Activated CD8-positive, alpha-beta memory T cell treated with anti-CD3 and anti-CD28 coated beads for 48 hours (primary cell): ENCODE results near the gene CHRD.

ENCODE experiments used
- DNase-seq, 3 experiments: peaks; one replicate each; pipeline ENCODE4 v3.0.0-alpha.2; 2020; ENCODE audit warnings: low read depth in 2 of 3, low spot score in 2 of 3

The CHRD gene

DNA sequence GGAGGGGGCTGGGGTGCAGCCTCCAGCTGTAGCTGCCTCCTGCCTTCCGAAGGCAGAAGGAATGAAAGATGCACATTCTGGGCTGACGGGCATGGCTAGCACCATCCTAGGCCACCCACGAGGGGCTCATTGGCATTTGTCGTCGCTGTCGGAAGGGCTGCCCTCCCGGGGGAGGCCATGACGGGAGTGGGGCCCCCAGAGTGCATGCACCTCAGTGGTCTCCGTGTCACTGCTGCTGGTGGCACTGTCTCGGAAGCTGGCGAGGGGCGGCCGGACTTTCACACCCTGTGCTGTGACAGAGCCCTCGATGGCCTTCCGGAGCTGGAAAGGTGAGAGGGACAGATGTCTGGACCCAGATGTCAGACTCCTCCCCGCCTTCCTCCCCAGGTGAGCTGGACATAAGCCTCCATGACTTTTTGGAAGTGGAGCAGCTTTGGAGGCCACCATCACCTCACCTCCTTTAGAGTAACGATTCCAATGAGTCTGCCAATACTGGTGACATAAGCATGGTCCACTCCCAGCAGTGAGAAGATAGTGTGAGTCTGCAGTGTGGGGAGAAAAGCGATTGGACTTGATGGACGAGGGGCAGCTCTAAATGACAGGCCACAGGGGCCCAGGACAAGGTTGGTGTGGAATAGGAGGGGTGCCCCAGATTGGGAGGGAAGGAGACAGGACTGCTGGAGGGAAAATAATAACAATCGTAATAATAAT is 33.2 kb upstream of the CHRD start:
- DNase-seq, result no peak

DNA sequence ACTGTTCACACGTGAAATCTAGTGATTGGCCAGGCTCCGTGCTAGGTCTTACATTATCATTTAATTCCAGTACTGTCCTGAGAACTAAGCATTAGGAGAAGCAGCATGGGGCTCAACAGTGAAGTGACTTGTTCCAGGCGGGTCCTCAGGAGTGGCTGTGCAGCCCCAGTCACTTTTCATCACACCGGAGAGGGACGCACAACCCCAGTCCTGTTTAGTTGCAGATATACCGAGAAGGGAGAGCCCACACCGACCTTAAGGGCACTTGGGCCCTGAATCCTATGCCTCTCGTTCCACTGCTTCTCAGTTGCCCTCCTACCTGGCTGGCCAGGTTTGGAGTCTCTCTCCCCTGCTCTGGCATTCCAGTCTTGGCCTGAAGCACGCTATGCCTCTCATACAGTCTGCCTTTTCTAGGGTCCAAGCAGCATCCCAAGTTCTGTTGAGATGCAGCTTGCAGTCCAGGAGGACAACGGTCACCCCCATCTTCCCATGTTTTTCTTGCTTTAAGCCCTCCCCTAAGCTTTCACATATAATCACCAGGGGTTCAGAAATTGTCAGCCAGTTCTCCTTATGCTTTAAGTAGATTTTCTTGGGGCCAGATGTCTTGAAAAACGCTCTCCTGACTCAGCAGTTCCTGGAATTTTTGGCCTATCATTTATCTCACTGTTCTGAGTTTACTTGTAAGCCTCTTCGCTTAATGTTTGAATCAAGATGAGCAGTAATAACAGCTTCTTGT is 32.4 kb upstream of the CHRD start:
- no peak for DNase-seq

DNA sequence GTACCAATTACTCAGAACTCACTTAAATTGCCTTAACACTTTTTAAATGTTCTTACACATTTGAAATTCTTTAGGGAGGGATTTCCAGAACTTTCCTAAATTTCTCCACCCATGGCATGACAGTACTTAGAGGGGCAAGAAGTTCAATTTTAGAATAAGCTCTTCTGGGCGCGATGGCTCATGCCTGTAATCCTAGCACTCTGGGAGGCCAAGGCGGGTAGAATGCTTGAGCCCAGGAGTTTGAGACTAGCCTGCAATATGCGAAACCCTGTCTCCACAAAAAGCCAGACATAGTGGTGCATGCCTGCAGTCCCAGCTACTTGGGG is 31.8 kb upstream of the CHRD start:
- DNase-seq, result no peak

DNA sequence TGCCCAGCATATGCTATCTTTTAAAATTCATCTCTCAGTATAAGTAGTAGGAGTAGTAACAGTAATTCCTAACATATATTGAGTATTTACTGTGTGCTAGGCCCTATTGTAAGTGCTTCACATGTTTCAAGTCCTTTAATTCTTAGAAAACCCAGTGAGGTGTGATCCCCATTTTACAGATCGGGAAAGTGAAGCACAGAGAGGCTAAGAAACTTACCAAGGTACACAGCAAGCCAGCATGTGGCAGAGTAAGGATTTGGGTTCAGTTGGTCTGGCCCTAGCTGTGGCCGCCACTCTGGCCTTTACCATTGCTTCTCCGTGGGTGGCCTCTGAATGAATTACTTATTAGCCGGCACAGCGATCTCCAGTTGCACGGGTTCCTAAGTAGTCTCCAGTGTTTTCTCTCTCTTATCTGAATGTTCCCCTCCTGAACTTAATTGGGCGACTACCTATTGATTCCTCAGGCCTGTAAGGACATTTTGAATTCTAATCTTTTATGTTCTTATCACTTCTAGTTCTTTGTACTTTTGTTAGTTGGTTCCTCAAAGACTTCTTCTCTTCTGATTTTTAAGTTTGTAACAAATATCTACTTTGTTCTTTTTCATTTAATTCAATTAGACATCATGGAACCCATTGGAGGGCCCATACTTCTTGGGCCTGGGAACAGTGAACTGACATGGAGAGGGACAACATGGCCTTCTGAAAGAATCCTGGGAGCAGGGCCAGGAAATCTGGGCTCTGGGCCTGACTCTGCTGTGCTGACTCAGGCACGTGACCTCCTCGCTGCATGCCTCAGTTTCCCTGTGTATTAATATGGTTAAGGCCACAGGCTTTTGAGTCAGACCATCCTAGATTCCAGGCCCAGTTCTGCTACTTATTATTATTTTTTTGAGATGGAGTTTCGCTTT is 30.0 kb upstream of the CHRD start:
- DNase-seq, result no peak

DNA sequence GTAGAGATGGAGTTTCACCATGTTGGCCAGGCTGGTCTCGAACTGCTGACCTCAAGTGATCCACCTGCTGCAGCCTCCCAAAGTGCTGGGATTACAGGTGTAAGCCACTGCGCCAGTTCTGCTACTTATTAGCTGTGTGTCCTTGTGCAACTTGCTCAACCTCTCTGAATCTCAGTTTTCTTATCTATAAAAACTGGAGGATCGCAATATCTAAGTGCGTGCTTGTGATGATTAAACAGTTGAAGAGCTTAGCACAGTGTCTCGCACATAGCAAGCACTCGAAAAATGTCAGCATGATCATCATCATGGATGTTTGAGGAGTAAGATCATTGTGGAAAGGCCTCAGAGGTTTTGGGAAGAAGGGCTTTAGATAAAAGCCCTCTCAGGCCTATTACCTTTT is 29.2 kb upstream of the CHRD start:
- DNase-seq, result no peak

DNA sequence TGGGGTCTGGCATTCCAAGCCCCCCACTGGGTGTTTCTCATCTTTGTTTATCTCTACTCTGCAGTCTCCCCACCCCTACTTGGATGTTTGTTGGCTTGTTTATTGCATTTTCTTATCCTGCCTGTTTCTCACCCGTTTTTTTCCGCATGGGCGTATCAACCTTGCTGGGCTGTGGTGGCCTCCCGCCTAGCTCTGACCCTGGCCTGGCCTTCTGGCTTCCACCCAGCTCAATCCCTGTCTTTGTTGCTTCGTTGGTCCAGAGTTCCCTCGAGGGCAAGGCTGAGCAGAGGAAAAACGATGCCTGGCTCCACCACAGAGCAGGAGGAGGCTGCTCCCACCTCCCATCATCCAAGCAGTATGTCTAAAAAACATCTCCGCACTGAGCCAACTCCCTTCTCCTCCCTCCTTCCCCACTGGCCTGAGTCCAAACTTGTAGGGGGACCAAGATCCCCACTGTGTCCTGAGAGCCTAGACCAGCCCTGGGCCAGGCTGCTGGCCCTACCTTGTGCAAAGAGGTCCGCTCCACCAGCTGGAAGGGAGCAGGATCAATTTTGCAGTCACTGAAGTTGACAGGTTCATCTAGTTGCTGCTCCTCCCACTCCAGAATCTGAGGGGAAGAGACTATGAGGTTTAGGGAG is 28.2 kb upstream of the CHRD start:
- DNase-seq, result no peak

DNA sequence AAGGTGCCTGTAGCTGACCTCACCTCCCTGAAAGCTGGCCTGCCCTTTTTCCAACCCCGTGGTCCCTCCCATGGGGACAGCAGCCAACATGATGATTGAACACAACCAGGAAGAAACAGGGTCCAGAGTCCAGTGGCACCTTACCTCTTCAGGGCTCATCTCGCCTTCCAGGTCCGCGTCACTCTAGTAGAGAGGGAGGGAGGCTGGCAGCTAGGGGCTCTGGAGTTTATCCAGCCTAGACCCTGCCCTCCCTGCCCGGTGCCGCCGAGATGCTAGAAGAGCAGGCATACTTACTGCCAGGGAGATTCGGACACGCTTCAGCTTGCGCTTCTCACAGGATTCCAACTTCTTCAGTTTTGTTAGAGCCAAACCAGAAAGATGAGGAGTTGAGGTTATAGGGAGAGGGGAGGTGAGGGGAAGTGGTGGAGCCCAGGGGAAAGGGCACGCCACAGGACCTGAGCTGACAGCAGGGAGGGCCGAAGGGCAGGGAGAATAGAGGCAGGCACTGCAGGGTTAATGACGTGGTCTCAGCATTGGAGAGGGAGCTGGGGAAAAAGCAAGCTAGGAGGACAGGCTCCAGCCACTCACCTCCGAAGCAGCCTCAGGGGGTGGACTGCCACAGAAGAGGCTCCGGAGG is 27.6 kb upstream of the CHRD start:
- no peak for DNase-seq

DNA sequence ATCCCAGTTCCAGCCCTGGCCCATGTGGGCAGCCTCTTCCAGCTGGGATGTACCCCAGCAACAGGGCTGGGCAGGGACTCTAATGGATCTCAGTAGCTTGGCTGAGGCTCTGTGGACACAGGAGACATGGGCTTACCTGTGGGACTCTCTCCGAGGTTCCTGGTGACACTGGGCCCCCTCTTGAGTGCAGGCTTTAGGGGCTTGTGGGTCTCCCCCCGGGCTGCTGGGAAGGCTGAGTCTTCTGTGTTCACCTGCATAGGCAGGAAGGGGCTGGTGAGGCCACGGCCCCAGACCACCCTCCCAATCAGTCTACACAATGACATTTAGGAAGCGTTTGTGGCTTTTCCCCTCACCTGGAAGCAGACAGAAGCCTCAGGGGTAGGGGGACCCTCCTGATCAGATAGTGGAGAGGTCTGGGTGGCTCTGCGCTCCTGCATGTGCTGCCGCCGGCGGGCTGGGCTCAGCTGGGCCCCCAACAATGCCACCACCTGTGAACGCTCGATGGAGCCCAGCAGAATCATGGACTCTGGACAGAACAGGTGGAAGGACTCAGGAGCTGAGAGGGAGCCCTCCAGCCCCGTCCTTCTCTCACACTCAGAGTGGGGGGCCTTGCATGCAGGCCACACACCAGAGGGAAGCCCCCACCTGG is 26.8 kb upstream of the CHRD start:
- no peak for DNase-seq

DNA sequence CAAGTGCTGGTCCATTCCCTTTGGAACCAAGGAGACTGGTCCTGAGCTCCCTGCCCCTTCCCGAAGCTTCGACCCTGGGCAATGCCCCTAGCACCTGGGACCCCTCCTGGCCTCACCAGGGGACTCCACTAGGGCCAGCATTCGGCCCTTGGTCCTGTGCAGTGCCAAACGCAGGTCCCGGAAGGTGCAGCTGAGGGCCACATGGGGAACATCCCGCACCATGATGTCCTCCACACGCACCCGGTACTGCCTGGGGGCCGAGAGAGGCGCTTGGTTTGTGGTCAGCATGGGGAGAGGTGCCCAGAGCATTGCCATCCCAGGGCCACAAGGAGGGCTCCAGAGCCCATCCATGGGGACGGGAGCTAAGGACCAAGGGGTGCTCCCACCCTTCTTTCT is 26.3 kb upstream of the CHRD start:
- no peak for DNase-seq

DNA sequence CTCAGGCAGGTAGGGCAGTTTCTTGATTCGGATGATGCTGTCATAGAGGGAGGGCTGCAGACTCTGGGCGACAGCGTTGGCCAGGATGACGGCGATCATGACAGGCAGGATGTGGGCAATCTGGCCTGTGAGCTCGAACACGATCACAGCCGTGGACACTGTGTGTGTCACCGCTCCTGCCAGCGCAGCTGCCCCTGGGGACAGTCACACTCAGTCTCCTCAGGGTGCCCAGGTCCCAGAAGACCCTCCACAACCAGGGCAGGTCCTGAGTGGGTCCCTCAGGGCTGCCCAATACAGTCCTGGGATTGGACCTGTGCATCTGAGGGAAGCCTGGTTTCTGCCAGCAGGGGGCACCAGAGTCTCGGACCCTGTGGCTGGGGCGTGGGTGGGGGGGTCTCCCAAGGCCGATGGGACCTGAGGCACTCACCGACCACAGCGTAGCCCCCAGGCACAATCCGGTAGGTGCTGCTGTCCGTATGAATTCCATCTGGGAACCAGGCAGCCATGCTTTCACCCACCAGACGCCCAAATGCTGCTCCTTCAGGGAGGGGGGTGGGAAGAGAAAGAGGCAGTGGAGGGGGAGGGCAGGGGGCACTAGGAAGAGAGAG is 25.6 kb upstream of the CHRD start:
- peak in 1 of 3 experiments; percentile 45 for DNase-seq

DNA sequence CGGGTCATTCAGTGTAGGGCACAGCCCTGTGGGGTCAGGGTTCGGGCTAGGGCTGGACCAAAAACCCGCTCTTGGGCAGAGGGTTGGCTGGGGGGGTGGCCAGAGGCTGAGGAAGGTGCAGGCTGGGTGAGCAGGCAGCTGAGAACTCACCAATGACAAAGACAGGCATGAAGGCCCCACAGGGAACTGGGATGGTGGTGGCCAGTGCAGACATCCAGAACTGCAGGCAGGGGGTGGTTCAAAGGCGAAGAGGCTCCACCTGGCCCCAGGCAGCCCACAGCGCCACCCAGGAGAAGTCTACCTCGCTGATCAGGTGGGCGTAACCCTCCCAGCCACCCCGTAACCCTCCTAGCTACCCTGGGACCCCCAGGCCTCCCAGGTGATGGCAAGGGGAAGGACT is 25.1 kb upstream of the CHRD start:
- DNase-seq, result no peak

DNA sequence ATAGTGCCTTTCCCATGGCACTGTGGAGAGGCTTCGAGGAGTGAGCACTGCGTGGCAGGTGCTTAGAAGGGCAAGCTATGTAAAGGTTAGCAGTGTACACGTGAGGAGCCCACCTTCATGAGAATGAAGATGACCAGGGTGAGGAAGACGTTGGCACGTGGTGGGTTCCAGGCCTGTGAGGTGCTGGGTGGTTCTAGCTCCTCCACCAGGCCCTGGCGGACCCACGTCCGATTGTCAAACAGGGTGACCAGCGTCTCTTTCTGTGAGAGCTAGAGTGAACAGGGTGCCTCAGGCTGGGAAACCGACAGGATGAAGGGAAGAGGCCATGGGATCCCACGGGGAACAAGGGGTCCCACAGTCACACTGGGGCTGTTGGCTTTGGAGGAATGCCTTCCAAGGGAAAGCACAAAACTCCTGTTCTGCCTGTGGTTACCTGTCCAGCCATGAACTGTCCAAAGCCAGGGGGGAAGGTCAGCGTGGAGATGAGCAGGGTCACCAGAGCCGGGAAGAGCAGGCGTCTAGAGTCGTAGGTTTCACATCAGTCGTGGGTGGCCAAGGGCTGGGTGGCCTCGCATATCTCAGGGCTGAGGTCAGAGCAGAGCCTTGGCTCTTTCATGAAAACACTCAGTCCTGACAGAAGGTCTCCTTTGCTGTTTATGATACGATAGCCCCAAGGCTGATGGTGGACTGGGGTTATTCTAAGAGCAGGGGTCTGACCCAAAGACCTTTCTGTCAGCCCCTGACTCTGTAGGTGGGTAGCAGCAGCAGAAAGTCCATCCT is 24.4 kb upstream of the CHRD start:
- no peak for DNase-seq

DNA sequence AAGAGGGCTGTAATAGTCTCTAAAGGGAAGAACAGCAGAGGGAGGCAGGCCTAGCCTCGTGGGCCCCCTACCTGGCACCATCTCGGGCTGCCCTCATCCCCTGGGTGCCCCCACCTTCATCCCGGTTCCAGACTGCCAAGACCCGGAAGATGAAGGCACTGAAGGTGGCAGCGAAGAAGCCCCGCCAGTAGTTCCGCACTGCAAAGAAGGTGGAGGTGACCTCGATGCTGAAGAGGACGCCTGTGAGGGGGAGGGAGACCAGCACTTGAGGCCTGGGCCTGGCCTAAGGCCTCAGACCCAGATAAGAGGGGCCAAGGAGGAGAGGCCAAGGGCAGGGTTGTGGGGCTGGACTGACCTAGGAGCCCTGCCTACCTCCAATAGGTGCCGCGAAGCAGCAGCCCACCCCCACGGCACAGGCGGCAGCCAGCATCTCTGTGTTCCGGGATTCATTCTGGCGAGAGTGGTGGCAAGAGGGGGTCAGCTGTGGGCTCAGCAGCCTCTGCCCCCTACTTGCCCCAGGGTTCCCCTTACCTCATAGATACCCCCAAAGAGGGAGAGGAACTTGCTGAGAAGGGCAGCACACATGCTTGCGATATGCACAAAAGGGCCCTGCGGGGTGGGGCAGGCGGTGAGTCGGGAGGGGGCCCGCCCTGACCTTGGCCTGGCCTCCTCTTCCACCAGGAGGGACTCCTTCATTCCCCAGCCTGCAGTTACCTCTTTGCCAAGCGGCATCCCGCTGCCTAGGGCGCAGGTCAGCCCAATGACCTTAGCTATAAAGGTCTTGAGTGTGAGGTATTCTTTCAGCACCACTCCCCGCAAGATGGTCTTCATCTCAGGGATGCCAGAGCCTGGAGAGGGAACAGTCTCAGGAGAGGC is 22.4 kb upstream of the CHRD start:
- DNase-seq, result no peak

DNA sequence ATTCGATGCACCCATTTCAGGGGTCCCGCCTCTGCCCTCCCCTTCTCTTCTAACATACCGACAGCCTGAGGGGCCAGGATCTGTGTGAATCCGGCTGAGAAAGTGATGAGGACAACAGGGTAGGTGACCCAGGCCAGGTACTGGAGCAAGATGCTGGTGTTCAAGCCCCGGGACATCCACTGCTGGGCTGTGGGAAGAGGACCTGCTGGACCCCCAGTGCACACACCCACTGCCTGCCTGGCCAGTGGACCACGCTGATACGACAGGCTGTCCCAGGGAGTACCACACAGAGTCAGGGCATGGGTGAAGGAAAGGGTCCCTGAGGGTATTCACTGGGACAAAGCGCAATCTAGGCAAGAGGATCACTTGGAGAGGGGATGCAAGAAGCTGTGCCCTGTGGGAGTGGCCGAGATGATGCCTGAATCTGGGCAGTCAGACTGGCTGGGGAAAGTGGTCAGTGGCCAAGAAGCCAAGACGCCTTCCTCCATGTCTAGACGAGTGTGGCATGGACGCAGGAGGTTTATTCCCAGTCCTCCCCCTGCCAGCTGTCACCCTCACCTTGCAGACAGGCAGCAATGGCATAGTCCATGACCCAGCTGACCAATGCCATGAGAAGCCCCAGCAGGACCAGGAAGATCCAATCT is 21.6 kb upstream of the CHRD start:
- no peak for DNase-seq

DNA sequence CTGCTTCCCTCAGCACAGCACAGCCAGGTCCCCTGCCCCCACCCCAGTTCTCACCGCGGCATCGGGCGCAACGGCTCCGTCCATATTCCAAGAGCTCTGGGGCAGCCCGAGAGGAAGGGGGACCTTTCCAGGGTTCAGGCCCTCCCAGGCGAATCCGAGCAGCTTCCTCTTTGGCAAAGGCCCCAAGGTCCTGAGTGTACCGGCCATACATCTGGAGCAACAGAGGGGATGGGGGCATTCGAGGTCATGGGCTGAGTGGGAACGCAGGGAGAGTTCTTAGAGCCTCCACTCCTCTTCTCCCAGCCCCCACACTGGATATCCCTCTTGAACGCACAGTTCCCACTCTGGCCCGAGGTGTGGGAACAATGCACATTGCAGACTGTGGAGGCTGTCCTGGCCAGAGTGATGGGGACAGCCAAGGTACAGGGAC is 20.9 kb upstream of the CHRD start:
- no peak for DNase-seq

DNA sequence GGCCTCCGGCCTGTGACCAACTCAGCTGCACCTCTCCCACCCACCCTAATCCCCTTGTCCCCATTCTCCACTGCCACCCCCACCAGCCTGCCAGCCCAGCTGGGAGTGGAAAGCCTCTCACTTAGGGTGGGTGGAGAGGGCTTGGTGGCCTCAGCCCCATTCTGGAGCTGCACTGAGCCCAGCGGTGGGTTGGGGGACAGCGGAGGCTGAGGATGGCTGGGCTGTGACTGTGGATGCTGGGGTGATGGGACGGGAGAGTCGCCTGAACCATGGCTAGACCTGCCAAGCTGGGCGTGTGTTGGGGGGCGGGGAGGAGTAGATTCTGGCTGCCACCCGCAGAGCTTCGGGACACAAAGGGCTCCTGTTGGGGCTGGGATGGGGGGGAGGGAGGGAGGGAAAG is 20.2 kb upstream of the CHRD start:
- no peak for DNase-seq

DNA sequence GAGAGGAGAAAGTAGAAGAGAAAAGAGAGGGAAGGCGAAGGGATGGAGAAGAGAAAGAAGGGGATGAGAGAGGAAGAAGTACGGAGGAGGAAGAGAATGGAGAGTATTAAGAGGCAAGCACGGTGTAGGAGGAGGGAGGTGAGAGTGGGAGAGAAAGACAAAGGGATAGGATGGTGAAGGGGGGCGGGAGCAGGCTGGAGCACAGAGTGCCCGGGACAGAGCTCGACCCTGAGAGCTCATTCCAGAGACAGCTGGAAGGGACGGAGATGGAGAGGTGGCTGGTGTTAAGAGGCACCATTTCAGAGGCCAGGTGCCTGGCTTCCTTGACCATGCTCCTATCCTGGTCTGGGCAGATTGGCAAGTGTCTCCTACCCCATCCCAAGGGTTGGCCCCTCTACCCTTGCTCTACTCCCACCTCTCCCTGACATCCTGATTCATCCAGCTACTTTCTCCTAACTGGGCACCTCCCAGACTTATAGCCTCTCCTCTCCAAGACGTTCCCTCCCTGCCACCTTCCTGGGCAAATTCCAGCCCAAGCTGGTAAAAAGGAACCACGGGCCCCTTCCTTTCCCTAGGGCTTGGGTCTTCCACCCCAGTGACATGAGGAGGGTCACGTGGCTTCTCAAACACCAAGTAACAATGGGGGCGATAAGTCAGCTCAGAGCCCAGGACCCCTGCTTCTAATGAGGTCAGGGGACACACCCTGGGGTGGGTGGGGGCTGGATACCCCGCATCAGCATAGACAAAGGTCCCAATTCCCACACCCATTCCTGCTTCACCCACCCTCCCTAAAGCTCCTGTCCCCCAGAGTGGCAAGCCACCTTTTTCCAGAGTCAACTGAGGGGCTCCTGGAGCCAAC is 19.6 kb upstream of the CHRD start:
- no peak for DNase-seq
